ENCODE measurements around the gene DHRS4L2. TPM values are rescaled to one million over a fixed set of nuclear protein-coding genes. Genes with fewer than 3 reads are reported as not detected.

DHRS4L2 gene
- total RNA-seq, 1 experiment from 2014 or later, result 7.8 TPM

DNA sequence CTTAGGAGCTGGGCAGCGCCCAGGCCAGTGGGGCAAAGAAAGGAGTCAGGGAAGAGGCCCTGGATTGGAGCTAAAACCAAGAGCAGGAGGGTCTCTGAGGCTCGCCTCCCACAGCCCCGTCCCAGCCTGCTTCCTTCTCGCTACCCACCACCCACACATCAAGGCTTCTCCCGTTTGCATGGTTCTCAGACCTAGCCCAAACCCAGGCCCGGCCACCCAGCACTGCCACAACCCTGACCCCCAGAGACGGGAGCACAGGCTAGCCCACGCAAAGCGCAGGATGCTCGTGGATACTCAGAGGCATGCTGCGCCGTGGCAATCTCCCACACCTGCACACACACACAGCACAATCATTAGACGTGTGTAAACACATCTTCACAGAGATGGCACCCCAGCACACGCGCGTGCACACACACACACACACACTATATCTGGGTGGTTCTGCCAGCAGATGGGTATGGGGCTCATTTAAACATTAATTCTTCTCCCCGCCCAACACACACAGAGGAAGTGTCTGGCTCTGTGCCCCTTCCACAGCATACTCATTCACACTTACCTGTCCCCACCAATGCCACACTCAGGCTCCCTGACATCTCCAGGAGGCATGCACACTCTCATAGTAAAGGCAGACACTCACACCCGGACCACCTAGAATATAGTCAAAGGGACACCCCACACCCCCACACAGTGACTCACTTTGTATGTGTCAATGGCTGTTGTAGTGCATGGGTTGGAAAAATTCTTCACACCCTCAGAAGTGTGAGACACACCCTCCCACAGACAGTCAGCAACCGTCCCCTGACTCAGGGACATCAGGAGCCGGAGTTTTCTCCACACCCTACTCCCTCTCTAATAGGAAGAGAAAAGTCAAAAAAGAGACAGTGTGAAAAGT, 64.2 kb downstream of the DHRS4L2 start:
- peaks cover 11% of the 10 kb centered on the region for H3K27me3 Mint-ChIP-seq (ENCODE audit: insufficient read depth, unreplicated experiment)
- peaks cover 5% of the 10 kb centered on the region; the same call in 1 of the 2 replicates for H3K4me1 ChIP-seq
- ChIA-PET POLR2A (interaction anchor here (0.7 to 1.3 kb wide), 3 partner anchors 29 to 89 kb away, joined by 3 to 5 read pairs (median 5); partner anchors contain the start of genes DCAF11, EMC9 and NRL), CTCF (interaction anchor here (0.6 to 1.5 kb wide), 4 partner anchors 8 to 56 kb away, joined by 3 to 9 read pairs (median 6); no protein-coding TSS in a partner anchor)
- DNase-seq, result no peak
- peak overlapping the region; percentile 65 for H3K4me3 ChIP-seq (ENCODE audit: low read depth, low read length)
- no peaks in the 10 kb centered on the region for H3K9me3 Mint-ChIP-seq (ENCODE audit: unreplicated experiment)
- no peaks in the 10 kb centered on the region for H3K36me3 ChIP-seq (ENCODE audit: control insufficient read depth, insufficient read depth, low read length)
- no peaks in the 10 kb centered on the region for H3K9me3 ChIP-seq
- H3K4me1 Mint-ChIP-seq (ENCODE audit: low read depth, unreplicated experiment), result no peaks in the 10 kb centered on the region
- H3K4me3 Mint-ChIP-seq (ENCODE audit: unreplicated experiment), result peak overlapping the region; percentile 74
- TF ChIP-seq, protein P1, sequence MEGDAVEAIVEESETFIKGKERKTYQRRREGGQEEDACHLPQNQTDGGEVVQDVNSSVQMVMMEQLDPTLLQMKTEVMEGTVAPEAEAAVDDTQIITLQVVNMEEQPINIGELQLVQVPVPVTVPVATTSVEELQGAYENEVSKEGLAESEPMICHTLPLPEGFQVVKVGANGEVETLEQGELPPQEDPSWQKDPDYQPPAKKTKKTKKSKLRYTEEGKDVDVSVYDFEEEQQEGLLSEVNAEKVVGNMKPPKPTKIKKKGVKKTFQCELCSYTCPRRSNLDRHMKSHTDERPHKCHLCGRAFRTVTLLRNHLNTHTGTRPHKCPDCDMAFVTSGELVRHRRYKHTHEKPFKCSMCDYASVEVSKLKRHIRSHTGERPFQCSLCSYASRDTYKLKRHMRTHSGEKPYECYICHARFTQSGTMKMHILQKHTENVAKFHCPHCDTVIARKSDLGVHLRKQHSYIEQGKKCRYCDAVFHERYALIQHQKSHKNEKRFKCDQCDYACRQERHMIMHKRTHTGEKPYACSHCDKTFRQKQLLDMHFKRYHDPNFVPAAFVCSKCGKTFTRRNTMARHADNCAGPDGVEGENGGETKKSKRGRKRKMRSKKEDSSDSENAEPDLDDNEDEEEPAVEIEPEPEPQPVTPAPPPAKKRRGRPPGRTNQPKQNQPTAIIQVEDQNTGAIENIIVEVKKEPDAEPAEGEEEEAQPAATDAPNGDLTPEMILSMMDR (IDR thresholded peaks at IDR 0.05; ENCODE audit: insufficient read depth in 1 of 2, low read depth in 1 of 2, low read length in 1 of 2, severe bottlenecking in 1 of 2, unreplicated experiment in 1 of 2), result no peak
- BruUV-seq (replicated peaks), result no TSS peak
- H3K27me3 ChIP-seq (replicated peaks; ENCODE audit: control insufficient read depth, insufficient read depth, low read length), result no peaks in the 10 kb centered on the region
- H3K27ac Mint-ChIP-seq (ENCODE audit: unreplicated experiment), result no peak overlapping the region
- no peaks in the 10 kb centered on the region for H3K36me3 Mint-ChIP-seq (ENCODE audit: insufficient read depth, unreplicated experiment)
- intact Hi-C loops (cut with micrococcal nuclease; ENCODE audit: unreplicated experiment), result loop anchor here (1.0 kb wide), 1 partner anchor 28 kb away; no protein-coding TSS in a partner anchor

DNA sequence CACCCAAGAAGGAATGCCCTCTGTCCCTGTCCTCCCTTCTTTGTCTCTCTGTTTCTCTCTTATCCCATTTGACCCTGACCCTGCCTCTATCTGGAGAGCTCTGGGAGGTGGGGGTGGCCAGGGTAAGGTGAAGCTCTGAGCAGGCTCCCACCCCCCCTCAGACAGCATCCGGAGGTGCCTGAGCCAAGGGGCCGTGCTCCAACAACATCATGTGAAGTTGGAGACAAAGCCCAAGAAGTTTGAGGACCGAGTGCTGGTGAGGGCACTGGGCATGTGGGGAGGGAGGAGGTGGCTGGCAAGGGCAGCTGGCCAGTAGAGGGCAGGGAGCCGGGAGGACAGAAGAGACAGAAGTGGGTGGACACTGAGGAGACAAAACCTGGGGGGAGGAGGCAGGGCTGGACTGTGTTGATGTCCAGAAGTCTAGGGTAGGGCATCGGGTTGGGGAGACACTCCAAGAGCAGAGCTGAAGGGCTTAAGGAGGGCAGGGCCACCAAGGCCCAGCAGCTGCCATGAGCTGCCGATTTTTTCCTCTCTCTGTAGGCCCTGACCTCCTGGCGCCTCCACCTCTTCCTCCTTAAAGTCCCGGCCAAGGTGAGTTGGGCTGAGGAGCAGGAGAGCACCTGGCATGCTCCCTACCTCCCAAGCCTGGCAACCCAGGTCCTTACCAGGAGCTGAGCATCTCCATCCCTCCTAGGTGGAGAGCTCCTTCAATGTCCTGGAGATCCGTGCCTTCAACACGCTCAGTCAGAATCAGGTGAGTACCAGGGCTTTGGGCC, 65.0 kb downstream of the DHRS4L2 start:
- Histone ChIP-seq H3K4me1 (peaks cover 5% of the 10 kb centered on the region; the same call in 1 of the 2 replicates), H3K9me3 (no peaks in the 10 kb centered on the region), H3K4me3 (ENCODE audit: low read depth, low read length) (no peak overlapping the region), H3K27me3 (replicated peaks; ENCODE audit: control insufficient read depth, insufficient read depth, low read length) (no peaks in the 10 kb centered on the region), H3K36me3 (ENCODE audit: control insufficient read depth, insufficient read depth, low read length) (no peaks in the 10 kb centered on the region)
- Mint-ChIP-seq H3K27me3 (ENCODE audit: insufficient read depth, unreplicated experiment) (peaks cover 11% of the 10 kb centered on the region), H3K4me1 (ENCODE audit: low read depth, unreplicated experiment) (no peaks in the 10 kb centered on the region), H3K4me3 (ENCODE audit: unreplicated experiment) (peak overlapping the region; percentile 74), H3K36me3 (ENCODE audit: insufficient read depth, unreplicated experiment) (no peaks in the 10 kb centered on the region), H3K27ac (ENCODE audit: unreplicated experiment) (no peak overlapping the region), H3K9me3 (ENCODE audit: unreplicated experiment) (no peaks in the 10 kb centered on the region)
- peak in 1 of 2 experiments; percentile 16 for DNase-seq
- POLR2A ChIA-PET, result no interaction called here
- no TSS peak for BruUV-seq (replicated peaks)
- CTCF ChIA-PET, result interaction anchor here (0.6 kb wide), 1 partner anchor 39 kb away, joined by 3 read pairs; no protein-coding TSS in a partner anchor
- TF ChIP-seq, protein P1 (IDR thresholded peaks at IDR 0.05; ENCODE audit: insufficient read depth in 1 of 2, low read depth in 1 of 2, low read length in 1 of 2, severe bottlenecking in 1 of 2, unreplicated experiment in 1 of 2), result no peak
- intact Hi-C loops (cut with micrococcal nuclease; ENCODE audit: unreplicated experiment), result no loop called here

DNA sequence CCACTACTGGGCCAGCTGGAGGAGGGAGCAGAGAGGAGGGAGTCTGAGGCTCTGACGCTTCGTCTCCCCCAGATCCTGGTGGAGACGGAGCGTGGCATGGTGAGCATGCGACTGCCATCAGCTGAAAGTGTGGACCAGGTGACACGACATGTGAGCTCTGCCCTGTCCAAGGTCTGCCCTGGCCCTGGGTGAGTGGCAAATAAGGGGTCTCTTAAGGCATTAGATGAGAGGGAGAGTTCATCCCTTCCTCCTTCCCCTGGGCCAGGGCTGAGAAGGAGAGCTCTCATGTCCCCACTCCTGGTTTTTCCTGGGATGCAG, 65.6 kb downstream of the DHRS4L2 start:
- H3K27ac Mint-ChIP-seq (ENCODE audit: unreplicated experiment), result no peak overlapping the region
- no peaks in the 10 kb centered on the region for H3K9me3 Mint-ChIP-seq (ENCODE audit: unreplicated experiment)
- TF ChIP-seq, protein P1 (IDR thresholded peaks at IDR 0.05; ENCODE audit: insufficient read depth in 1 of 2, low read depth in 1 of 2, low read length in 1 of 2, severe bottlenecking in 1 of 2, unreplicated experiment in 1 of 2), result no peak
- BruUV-seq (replicated peaks), result no TSS peak
- ChIA-PET POLR2A (no interaction called here), CTCF (interaction anchor here (0.5 to 0.6 kb wide), 2 partner anchors 107 to 146 kb away, joined by 3 to 6 read pairs; partner anchors contain the start of gene IRF9)
- H3K27me3 ChIP-seq (replicated peaks; ENCODE audit: control insufficient read depth, insufficient read depth, low read length), result no peaks in the 10 kb centered on the region
- H3K4me1 Mint-ChIP-seq (ENCODE audit: low read depth, unreplicated experiment), result no peaks in the 10 kb centered on the region
- DNase-seq, result peak in 1 of 2 experiments; percentile 19
- no peak overlapping the region for H3K4me3 Mint-ChIP-seq (ENCODE audit: unreplicated experiment)
- peaks cover 5% of the 10 kb centered on the region; the same call in 1 of the 2 replicates for H3K4me1 ChIP-seq
- no peaks in the 10 kb centered on the region for H3K9me3 ChIP-seq
- H3K36me3 ChIP-seq (ENCODE audit: control insufficient read depth, insufficient read depth, low read length), result no peaks in the 10 kb centered on the region
- intact Hi-C loops (cut with micrococcal nuclease; ENCODE audit: unreplicated experiment), result no loop called here
- no peak overlapping the region for H3K4me3 ChIP-seq (ENCODE audit: low read depth, low read length)
- no peaks in the 10 kb centered on the region for H3K36me3 Mint-ChIP-seq (ENCODE audit: insufficient read depth, unreplicated experiment)
- H3K27me3 Mint-ChIP-seq (ENCODE audit: insufficient read depth, unreplicated experiment), result peaks cover 9% of the 10 kb centered on the region

Measured in Caco-2 (cell line).